SK-N-MC (cell line): Measurements from ENCODE around the gene ACOT9.
"Not testable (repeated sequence)": the region's sequence is repeated elsewhere in the genome, so short reads cannot be mapped to it uniquely, and the experiment has no call there.

Experiments
- EZH2 ChIP-seq: fragments of 200-600 bp; sonication (generic); IDR thresholded peaks from one replicate; pipeline ENCODE4 v1.6.1; 2017; ENCODE audit warnings: antibody characterized with exemption
- POLR2AphosphoS5 ChIP-seq: IDR thresholded peaks from 2 replicates; pipeline ENCODE4 v1.6.1; 2012; ENCODE audit warnings: mild to moderate bottlenecking, low read depth, low read length, borderline replicate concordance

- TF ChIP-seq POLR2AphosphoS5, EZH2: not testable (repeated sequence)
Observed at GRCh38 chrX:23743623-23743971, 521 bp upstream of the ACOT9 start.
